Stimulated activated CD4-positive, alpha-beta T cell treated with anti-CD3 and anti-CD28 coated beads, Interleukin-12 subunit alpha, Interleukin-12 subunit beta, amount 100 ng/mL, for 4 hours (primary cell): ENCODE data around the gene SLC6A3.
"Not testable (repeated sequence)": the region's sequence is repeated elsewhere in the genome, so short reads cannot be mapped to it uniquely, and the experiment has no call there.

ENCODE experiments used
- DNase-seq: peaks from one replicate; pipeline ENCODE4 v3.0.0-alpha.2; 2020

Gene SLC6A3

GRCh38 chr5:1366514-1366913 lies 78.7 kb downstream of the SLC6A3 start:
- no peak for DNase-seq

- no peak for DNase-seq
Measured at GRCh38 chr5:1364211-1364610, 81.0 kb downstream of the SLC6A3 start.

GRCh38 chr5:1363581-1363980 lies 81.7 kb downstream of the SLC6A3 start:
- DNase-seq = no peak

- no peak for DNase-seq
Measured at GRCh38 chr5:1363160-1363559, 82.1 kb downstream of the SLC6A3 start.

GRCh38 chr5:1362242-1363015 lies 82.8 kb downstream of the SLC6A3 start:
- DNase-seq = no peak

GRCh38 chr5:1360861-1361260 lies 84.4 kb downstream of the SLC6A3 start:
- no peak for DNase-seq

GRCh38 chr5:1360367-1360766 lies 84.9 kb downstream of the SLC6A3 start:
- not testable (repeated sequence) for DNase-seq

- DNase-seq = no peak
Measured at GRCh38 chr5:1359713-1360112, 85.5 kb downstream of the SLC6A3 start.

GRCh38 chr5:1359031-1359645 lies 86.1 kb downstream of the SLC6A3 start:
- DNase-seq = no peak

- DNase-seq = no peak
Measured at GRCh38 chr5:1358726-1359025, 86.6 kb downstream of the SLC6A3 start.

- DNase-seq = no peak
Measured at GRCh38 chr5:1357946-1358725, 87.1 kb downstream of the SLC6A3 start.

GRCh38 chr5:1356873-1357787 lies 88.1 kb downstream of the SLC6A3 start:
- DNase-seq = no peak

- no peak for DNase-seq
Measured at GRCh38 chr5:1354576-1354975, 90.7 kb downstream of the SLC6A3 start.

- DNase-seq = no peak
Measured at GRCh38 chr5:1352231-1353219, 92.7 kb downstream of the SLC6A3 start.

GRCh38 chr5:1351156-1351555 lies 94.1 kb downstream of the SLC6A3 start:
- DNase-seq = no peak

GRCh38 chr5:1349246-1349645 lies 96.0 kb downstream of the SLC6A3 start:
- DNase-seq = no peak

- no peak for DNase-seq
Measured at GRCh38 chr5:1348986-1349245, 96.3 kb downstream of the SLC6A3 start.

GRCh38 chr5:1347571-1347970 lies 97.7 kb downstream of the SLC6A3 start:
- DNase-seq = no peak

GRCh38 chr5:1346627-1347440 lies 98.4 kb downstream of the SLC6A3 start:
- DNase-seq = no peak

GRCh38 chr5:1345876-1346626 lies 99.2 kb downstream of the SLC6A3 start:
- DNase-seq = no peak
